ENCODE data around the gene RETN.

RETN gene

GRCh38 chr19:7709932-7710460 lies 41.1 kb downstream of the RETN start:
- no peak for DNase-seq (ENCODE audit: low read depth)

- DNase-seq (ENCODE audit: low read depth): no peak
Measured at GRCh38 chr19:7710616-7711015, 41.8 kb downstream of the RETN start.

GRCh38 chr19:7715671-7716070 lies 46.8 kb downstream of the RETN start:
- DNase-seq (ENCODE audit: low read depth): no peak

GRCh38 chr19:7716762-7717161 lies 47.9 kb downstream of the RETN start:
- no peak for DNase-seq (ENCODE audit: low read depth)

GRCh38 chr19:7718668-7719067 lies 49.8 kb downstream of the RETN start:
- DNase-seq (ENCODE audit: low read depth): no peak
